NCI-H2029 treated with DMSO at 0.1 percent for 48 hours (cell line): ENCODE data around the gene ZFYVE9.

Source experiments
- DNase-seq: peaks from one replicate; lab custom pipeline; 2025; lab: John Stamatoyannopoulos, UW

Gene ZFYVE9

GRCh38 chr1:52243221-52243987 lies 101.5 kb downstream of the ZFYVE9 start:
- DNase-seq: no peak

DNA sequence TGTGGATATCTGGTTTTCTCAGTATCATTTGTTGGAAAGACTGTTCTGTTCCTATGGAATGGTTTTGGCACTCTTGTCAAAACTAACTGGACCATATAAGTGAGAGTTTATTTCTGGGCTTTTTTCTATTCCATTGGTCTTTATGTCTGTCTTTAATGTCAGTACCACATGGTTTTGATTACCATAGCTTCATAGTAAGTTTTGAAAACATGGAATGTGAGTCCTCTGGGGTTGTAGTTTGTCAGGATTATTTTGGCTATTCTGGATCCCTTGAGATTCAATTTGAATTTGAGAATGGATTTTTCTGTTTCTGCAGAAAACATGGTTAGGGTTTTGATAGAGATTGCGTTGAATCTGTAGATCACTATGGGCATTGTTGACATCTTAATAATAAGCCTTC lies 107.9 kb downstream of the ZFYVE9 start:
- DNase-seq: no peak

DNA sequence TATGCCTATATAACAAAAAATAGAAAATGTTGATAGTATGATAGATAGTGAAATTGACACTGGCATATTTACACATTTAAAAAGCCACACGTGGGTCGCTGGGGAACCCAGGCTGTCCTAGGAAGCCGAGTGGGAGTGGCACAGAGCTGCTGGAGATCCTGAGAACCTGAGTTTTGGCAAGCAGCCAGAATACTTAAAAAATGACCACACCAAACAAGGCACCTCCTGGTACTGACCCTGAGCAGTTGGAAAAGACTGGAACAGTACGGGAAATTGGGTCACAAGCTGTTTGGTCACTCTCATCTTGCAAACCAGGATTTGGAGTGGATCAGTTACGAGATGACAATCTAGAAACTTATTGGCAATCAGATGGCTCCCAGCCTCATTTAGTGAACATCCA lies 111.5 kb downstream of the ZFYVE9 start:
- no peak for DNase-seq

GRCh38 chr1:52259886-52260285 lies 118.0 kb downstream of the ZFYVE9 start:
- no peak for DNase-seq

- DNase-seq: no peak
Observed at GRCh38 chr1:52263153-52263910, 121.4 kb downstream of the ZFYVE9 start.

GRCh38 chr1:52264530-52265115 lies 122.7 kb downstream of the ZFYVE9 start:
- no peak for DNase-seq

DNA sequence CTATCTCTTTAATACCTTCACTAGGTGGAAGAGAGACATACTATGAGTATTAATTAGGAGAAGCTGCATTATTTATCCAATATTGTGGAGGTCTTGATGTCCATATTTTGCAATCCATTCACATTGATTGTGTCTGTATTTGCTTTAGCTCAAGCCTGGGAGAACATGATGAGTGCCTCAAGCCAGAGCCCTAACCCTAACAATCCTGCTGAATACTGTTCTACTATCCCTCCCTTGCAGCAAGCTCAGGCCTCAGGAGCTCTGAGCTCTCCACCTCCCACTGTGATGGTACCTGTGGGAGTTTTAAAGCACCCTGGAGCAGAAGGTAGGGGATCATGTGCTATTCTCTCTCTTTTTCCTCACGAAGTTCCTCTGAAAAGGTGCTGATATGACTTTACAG lies 124.6 kb downstream of the ZFYVE9 start:
- DNase-seq: no peak

DNA sequence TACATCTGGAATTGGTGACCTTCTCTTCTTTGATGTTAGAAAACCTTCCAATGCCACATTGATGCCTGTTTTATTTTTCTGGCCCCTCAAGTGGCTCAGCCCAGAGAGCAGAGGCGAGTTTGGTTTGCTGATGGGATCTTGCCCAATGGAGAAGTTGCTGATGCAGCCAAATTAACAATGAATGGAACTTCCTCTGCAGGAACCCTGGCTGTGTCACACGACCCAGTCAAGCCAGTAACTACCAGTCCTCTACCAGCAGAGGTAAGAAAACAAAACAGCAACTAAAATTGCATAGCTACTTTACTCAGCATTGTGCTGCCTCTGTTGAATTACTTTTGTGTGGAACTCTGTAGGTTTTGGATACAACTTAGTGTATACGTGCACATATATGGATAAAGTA lies 126.5 kb downstream of the ZFYVE9 start:
- no peak for DNase-seq

DNA sequence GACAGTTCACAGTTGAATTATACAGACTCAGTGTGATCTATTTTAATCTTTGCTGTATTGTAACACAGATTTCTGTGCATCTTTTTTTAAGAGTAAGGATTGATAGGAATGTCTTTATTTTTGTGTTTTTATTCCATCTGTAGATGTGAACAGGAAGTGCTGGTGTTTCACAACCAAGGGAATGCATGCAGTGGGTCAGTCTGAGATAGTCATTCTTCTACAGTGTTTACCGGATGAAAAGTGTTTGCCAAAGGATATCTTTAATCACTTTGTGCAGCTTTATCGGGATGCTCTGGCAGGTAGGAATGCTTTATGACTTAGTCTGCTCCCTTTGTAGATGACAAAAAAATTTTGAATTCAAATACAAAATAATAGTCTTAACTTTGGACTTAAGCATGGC lies 139.6 kb downstream of the ZFYVE9 start:
- no peak for DNase-seq

DNA sequence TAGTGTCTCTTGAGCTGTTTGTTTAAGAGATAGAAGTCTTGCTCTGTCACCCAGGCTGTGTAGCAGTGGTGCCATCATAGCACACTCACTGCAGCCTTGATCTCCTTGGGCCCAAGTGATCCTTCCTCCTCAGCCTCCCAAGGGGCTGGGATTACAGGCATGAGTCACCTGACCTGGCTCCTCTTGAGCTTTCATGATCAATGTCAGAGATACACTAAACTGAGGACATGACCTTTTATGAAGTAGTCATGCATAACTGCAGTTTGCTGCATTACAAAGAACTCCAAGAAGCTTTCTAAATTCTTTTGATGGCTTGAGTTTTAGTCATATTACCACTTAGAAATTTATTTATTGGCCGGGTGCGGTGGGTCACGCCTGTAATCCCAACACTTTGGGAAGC lies 146.4 kb downstream of the ZFYVE9 start:
- DNase-seq: no peak

GRCh38 chr1:52294580-52294979 lies 152.7 kb downstream of the ZFYVE9 start:
- DNase-seq: no peak

DNA sequence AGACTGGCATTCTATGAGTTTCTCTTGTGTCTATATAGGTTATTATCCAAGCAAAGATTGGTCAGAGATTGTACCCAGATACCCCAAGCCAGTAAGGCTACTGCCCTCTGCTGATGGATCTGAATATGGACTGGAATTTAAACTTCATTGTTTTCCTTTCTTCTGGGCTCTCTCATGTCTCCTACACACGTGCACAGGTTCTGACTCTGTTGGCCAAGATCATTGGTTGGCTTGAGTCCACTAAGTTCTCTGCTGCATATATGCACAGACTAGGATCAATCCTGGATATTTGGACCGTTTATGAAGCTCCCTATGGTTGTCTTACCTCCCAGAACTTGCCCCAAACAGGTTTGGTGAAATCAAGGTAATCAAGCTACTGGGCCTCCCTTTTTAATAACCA lies 154.5 kb downstream of the ZFYVE9 start:
- DNase-seq: peak; percentile 91

DNA sequence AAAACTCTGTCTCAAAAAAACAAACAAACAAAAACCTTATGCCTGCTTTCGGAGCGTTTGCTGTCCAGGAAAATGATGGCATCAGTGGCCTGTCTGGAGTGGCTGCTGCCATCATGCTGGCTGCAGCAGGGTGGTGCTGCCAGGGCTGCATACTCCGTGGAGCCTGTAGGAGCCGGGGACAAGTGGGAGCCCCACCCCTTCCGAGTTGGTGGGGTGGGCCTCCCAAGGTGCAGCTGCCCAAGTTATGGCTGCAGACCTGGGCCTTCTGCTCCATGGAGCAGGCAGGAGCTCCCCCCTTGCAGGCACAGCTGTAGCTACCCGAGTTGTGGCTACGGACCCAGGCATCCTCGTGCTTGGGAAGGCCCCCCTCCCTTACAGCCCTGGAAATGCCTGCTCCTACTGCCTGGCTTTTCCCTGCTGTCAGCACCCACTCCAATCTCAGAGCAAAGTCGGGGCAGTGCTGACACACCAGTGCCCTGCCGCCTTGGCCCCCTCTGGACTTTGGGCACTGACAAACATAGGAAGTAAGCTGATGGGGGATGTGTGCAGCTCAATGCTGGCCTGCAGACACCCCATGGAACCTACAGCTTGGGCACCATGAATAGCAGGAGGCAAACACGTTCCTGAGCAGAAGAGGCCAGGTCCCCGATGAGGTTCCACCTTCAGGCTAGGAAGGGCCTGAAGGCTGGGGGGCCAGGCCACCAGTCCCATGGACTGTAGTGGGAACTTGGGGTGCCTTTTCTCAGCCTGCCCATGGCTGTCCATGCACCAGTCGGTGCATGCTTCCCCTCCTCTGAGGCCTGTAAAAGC lies 163.7 kb downstream of the ZFYVE9 start:
- no peak for DNase-seq

GRCh38 chr1:52306227-52307006 lies 164.5 kb downstream of the ZFYVE9 start:
- DNase-seq: peak; percentile 85

GRCh38 chr1:52321061-52321460 lies 179.2 kb downstream of the ZFYVE9 start:
- DNase-seq: no peak

GRCh38 chr1:52323731-52324130 lies 181.8 kb downstream of the ZFYVE9 start:
- peak; percentile 70 for DNase-seq

DNA sequence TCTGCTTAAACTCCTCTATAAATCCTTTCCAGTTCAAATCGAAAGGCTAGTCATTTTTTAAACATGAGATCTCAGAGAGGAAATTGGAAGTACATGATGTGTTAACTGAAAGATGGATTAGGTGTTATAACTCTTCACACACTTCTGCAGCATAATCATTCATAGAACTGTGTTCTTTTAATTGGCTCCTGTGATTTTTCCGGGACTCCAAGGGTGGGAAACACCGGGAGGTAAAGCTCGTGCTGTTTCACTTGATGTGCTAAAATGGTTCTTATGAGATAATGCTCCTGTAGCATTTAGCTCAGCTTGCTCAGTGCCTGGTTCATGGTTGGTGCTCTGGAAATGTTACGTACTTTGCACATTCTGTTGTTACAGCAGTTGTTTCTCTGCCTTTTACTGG lies 183.9 kb downstream of the ZFYVE9 start:
- DNase-seq: no peak

GRCh38 chr1:52328615-52329014 lies 186.7 kb downstream of the ZFYVE9 start:
- no peak for DNase-seq

GRCh38 chr1:52332411-52332810 lies 190.5 kb downstream of the ZFYVE9 start:
- no peak for DNase-seq

DNA sequence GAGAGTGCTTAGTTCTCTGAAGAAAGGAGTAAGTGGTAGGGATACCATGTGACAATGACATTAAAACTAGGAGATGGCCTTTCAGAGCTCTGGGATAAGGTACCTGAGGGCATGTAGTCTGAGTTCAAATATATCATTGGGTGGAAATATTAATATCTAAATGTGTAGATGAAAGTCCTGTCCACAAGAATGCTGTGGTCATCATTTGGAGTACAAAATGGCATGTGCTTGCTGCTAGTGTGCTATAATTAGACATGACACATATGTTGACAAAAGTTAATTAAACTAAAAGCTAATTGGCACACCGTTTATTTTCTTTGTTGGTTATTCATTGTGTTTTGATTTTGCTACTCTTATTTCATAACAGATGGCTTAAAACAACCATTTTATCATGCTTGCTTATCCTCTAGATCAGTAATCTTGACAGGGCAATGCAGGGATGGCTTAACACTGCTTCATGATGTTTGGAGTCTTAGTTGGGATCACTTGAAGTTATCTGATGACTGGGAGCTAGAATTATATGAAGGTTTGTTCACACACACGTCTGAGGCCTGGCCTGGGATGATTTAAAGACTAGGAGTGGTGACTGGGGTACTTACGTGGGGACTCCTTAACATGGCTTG lies 193.1 kb downstream of the ZFYVE9 start:
- DNase-seq: no peak

GRCh38 chr1:52337439-52337838 lies 195.6 kb downstream of the ZFYVE9 start:
- no peak for DNase-seq
